Activated T-cell treated with anti-CD3 and anti-CD28 coated beads, Interleukin-2, amount 50 U/mL, for 48 hours (primary cell): ENCODE measurements around the gene ELN.
"Not testable (repeated sequence)": the region's sequence is repeated elsewhere in the genome, so short reads cannot be mapped to it uniquely, and the experiment has no call there.

Source experiments
- DNase-seq, 2 experiments: peaks; one replicate each; pipeline ENCODE4 v3.0.0-alpha.2; 2020

Gene ELN

DNA sequence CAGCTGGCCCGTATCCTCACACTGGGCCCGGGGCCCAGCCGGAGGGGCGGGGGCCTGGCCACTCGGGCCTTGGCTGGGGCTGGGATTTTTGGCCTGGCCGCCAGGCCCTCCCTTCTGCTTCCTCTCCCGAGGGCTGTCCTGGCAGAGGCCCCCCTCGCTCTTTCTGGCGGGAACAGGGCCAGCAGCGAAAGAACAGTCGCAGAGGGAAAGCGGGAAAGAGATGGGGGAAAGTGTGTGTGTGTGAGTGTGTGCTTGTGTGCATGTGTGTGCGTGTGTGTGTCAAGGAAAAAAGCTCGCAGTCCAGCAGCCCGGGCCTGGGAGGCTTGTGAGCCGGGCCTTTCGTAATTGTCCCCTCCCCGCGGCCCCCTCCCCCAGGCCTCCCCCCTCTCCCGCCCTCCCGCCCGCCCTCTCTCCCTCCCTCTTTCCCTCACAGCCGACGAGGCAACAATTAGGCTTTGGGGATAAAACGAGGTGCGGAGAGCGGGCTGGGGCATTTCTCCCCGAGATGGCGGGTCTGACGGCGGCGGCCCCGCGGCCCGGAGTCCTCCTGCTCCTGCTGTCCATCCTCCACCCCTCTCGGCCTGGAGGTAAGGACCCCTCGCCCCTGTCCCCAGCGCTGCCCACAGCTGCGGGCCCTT, at the start of gene ELN:
Gene ELN (plus strand): TSS at position 491 of the 638 bp plus-strand sequence. CDS start 15 bp downstream, at position 506.
- DNase-seq = no peak

DNA sequence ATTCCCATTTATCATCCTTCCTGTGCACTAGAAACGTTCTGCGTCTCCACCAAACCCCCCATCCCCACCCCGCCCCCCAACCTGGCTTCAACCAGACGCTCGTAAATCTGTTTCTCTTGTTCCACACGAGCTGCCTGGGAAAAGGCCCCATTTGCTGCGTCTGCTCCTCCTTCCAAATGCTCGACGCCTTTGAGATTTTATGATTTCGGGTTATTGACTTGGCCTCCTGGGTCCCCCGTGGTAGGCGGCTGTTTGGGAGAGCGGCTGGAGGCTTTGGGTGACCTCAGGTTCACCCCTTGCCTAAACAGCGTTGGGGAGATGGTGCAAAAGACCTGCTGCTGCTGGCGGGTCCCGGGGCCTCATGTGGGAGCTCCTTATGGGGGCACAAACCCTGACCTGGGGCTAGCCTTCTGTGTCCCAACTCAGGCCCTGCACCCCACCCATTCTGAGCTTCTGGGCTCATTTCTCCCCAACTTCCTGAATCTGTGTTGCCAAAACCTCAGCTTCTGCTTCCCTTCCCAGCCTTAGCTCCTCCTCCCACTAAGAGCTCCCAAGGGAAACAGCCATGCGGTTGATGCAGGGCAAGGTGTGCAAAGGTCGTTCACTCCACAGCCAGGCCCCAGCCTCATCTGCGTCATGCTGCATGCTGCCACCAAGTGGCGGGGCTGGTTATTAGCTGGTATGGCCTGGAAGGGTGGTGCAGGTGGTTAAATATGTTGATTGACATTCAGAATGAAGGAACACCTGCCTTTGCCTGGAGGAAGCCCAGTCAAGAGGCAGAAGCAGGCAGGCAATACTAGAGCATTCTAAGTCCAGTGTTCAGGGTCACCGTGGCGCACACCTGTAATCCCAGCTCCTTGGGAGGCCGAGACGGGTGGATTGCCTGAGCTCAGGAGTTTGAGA, 49.1 kb upstream of the ELN start:
- DNase-seq = peak; percentile 36 to 53

- DNase-seq = not testable (repeated sequence)
Measured at GRCh38 chr7:73979656-73980055, 48.3 kb upstream of the ELN start.

DNA sequence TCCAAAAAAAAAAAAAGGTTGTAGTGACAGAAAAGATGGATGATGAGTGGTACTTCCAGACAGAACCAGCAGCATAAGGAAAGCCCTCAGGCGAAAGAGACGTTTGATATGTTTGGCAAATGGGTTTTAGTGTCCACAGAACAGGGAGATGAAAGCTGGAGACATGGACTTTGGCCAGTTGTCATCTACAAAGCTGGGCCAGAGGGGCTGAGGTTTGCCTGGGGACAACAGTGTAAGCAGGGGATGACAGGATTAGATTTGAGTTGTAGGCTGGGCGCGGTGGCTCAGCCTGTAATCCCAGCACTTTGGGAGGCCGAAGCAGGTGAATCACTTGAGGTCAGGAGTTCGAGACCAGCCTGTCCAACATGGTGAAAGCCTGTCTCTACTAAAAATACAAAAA, 47.8 kb upstream of the ELN start:
- no peak for DNase-seq

GRCh38 chr7:73981933-73982332, 46.0 kb upstream of the ELN start:
- DNase-seq = no peak

DNA sequence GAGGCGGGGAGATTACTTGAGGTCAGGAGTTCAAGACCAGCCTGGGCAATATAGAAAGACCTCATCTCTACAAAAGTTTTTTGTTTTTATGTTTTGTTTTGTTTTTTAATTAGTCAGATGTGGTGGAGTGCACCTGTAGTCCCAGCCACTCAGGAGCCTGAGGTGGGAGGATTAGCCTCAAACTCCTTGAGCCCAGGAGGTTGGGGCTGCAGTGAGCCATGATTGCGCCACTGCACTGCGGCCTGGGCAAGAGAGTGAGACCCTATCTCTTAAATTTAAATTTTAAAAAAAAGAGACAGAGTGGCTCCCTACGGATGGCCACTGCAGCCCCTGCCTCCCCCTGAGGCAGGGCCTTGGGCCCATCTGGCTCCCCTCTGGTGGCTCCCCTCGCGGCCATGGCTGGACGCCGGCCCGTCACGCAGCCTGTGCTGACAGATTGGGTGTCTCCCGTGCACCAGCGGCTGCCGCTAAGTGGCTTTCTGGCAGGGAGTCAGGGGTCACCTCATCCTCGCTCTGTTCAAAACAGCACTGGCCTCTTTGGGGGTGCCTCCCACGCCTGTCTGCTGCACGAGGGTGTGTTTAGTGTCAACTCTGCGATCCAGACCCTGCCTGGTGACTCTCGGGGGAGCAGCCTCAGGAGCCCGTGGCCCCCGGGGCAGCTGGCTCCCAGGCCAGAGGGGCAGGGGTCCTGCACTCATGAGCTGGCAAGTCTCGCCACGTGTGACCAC, 44.4 kb upstream of the ELN start:
- no peak for DNase-seq

DNA sequence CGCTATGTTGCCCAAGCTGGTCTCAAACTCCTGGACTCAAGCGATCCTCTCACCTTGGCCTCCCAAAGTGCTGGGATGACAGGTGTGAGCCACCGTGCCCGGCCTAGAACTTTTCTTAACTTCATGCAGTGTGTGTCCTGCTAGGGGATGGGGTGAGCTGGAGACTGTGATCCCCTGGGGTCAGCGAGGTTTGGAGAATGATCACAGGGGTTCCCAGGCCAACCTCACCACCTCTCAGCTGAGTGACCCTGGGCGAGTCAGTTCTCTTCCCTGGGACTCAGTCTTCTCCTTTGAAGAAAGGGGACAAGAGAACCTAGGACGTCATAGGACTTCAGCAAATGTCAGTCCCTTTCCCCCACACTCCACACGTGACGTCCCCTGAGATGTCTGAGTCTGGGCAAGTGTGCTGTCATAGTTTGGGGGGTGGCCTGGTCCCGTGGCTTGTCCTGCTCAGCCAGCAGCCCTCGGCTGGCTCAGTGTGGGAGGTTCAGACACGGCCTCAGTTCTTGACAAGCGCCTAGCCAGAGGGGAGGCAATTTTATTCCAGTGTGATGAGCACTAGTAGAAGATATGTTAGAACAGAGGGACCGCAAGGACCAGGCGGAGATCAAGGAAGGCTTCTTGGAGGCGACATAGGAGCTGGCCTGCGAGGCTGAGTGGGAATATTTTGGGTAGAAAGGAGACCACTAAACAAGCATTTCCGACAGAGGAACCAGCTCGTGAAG, 43.3 kb upstream of the ELN start:
- DNase-seq = no peak

GRCh38 chr7:73985737-73986141, 42.2 kb upstream of the ELN start:
- no peak for DNase-seq

DNA sequence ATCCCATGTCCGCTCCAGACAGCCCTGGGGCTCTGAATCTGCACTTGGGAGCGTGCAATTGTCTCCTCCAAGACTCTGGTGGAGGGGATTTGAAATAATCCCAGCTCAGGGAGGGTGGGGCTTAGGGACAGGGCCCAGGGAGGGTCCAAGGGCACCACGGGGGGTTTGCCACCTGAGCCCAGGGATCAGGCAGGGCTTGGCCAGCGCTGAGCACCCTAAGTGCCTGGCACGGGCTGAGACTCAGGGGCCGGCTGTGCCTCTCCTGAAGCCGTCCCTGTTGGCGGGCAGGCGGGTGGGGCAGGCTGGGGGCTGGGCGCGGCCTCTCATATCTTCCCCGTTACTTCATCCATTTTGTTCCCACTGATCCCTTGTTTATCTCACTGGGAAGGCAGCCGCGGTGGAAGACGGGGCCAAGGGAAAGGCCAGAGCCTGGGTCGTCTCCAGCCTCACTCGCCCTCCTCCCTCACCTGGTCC, 41.8 kb upstream of the ELN start:
- DNase-seq = no peak

GRCh38 chr7:73987298-73987697, 40.7 kb upstream of the ELN start:
- DNase-seq = no peak

DNA sequence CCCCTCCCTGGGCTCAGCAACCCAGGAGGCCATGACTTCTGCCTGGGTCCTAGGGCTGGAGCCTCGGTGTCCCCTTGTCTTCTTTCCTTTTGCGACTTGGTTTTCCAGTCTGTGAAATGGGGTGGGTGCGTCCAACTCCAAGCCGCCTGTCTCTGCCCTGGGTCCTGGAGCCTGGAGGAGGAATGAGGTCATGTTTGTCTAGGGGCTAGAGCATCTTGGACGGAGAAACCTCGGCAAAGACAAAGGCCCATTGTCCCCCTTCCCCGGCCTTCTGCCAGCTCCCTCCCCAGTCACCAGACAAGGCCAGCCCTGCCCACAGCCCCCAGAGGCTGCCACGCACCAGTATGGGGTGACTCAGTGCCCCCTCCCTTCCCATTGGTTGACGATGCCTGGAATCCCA, 39.8 kb upstream of the ELN start:
- DNase-seq = no peak

DNA sequence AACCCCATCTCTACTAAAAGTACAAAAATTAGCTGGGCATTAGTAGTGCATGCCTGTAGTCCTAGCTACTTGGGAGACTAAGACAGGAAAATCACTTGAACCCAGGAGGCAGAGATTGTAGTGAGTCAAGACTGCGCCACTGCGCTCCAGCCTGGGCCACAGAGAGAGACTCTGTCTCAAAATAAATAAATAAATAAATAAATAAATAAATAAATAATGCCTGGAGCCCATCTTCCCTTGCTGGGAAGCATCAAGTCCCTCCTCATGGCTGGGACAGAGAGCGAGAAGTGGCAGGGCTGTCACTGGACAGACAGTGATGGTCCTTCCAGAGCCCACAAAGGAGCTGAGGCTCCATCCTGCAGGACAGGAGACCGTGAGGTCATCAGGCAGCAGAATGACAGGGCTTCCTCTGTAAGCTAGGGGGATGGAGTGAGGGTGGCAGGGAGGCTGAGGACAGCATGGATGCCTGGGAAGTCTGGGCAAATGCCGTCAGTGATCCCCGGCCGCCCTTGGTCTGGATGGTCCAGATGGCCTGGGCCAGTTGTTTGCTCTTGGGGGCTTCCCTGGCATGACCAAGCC, 36.4 kb upstream of the ELN start:
- DNase-seq = no peak

- no peak for DNase-seq
Measured at GRCh38 chr7:73992101-73992562, 35.8 kb upstream of the ELN start.

GRCh38 chr7:73994023-73994422, 34.0 kb upstream of the ELN start:
- DNase-seq = no peak

DNA sequence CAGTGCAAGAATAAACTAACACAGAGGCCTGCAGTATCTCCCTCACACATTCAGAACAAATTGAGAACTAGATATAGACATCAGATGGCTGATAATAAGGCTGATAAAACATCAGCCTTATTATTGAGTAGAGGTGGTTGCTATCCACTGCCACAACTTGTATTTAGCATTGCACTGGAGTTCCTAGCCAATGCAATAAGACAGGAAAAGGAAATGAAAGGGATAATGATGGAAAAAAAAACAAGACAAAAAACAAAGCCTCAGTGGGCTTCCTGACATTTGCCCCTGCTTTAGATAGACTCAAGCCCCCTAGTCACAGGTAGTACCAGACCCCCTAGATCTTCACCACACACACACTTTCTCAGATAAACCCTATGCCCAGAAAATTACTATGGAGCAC, 33.2 kb upstream of the ELN start:
- DNase-seq = no peak

GRCh38 chr7:73995330-73995729, 32.6 kb upstream of the ELN start:
- DNase-seq = no peak

DNA sequence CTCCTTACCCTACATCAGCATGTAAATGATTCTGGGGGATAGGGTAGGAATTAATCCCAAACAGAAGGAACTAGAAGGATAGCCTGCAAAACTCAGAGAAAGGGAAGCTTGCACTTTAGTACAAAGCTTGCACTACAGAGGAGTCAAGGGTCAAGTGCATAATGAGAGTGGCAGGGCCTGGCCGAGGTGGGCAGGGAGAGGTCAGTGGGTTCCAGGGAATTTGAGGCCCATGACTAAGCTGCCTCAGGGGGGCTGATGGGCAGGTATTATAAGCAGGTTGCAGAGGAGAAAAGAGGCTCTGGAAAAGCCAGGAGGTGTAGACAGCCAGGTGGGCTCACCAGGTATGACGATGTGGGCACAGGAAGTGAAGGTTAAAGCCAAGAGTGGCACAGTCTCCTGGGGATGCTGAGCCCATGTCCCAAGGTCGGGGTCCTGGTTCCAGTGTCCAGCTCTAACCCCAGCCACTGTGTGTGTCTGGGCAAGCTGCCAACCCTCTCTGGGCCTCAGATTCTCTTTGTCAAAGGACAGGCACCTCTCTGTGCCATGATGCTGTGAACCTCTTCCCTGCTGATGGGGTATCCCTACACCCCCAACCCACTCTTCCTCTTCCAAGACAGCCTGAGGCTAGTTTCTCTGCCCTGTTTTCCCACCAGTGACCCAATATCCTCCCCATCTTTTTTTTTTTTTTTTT, 32.0 kb upstream of the ELN start:
- no peak for DNase-seq

DNA sequence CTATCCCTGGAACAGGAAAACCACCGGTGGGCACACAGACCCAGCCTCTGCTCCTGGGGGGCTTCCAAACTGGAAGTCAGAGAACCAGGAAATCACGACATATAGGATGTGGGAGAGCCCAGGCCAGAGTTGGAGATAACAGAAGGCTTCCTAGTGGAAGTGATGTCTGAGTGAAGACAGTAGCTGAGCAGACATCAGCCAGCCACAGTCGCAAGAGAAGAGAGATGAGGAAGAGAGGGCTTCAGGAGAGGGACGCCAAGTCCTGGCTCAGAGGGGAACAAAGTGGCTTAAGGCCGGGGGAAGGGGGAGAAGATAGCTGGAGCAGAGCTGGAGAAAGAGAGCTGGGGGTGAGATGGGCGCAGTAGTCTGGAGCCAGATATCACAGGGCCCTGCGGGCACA, 30.9 kb upstream of the ELN start:
- DNase-seq = no peak

DNA sequence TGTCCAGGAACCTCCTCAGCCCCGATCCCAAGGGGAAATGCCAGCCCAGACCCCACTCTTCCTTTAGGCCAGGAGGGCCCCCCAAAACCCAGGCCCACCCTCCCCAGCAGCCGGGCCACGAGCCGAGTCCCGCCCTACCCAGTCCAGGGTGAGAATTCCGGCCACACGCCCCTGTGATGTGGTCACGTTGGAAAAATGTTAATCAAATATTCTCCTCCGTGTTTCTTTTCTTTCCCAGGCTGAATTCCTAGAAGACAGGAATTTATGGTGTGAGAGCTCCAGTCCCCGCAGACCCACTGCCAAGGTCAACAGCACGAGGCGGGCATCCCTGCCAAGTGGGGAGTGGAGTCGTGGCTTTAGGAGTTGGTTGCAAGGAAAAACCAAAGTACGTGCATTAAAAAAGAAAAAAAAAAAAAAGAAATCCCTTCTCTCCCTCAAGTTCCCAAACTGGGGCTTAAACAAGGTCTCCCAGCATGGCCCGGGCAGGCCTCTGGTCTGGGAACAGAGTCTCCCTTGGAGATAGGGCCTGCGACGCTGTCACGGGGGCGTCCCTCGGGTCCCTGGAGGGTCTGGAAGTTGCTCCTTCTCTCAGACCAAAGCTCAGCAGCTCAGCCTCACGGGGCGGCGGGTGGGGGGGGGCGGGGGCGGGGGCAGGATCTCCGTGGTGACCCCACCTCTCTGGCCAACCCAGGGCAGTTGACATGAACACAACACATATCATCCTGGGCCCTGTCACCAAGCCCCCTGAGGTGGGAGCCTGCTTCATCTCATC, 28.1 kb upstream of the ELN start:
- DNase-seq = no peak

- DNase-seq = no peak
Measured at GRCh38 chr7:74000489-74001149, 27.4 kb upstream of the ELN start.

- no peak for DNase-seq
Measured at GRCh38 chr7:74001150-74001494, 26.9 kb upstream of the ELN start.
